HTERT RPE-1 (cell line): ENCODE data around the gene FAM131C.
"Not testable (repeated sequence)": the region's sequence is repeated elsewhere in the genome, so short reads cannot be mapped to it uniquely, and the experiment has no call there.

Experiments
- in situ Hi-C: fragments of 300-500 bp; cut with MboI; formaldehyde crosslinking; loops from 4 replicates; pipeline ENCODE4 v1.14.3; 2020; ENCODE audit warnings: low sequenced_read_pairs

The FAM131C gene

DNA sequence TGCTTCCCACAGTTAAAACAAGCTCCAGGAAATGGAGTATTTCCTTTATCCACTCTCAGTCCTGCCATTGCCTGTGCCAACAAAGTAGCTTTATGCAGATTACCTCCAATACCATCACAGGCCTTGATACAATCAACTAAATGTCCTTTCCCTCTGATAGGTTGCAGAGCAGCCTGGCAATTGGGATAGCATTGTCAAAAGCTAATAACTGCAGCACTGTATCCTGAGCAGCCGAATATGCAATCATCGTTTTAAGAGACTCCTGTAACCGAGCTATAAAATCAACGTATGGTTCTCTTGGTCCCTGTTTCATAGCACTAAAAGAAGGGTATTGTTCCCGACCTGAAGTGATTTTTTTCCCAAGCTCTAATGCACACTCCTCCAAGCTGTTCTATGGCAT, 33.6 kb upstream of the FAM131C start:
- in situ Hi-C loops = not testable (repeated sequence)

DNA sequence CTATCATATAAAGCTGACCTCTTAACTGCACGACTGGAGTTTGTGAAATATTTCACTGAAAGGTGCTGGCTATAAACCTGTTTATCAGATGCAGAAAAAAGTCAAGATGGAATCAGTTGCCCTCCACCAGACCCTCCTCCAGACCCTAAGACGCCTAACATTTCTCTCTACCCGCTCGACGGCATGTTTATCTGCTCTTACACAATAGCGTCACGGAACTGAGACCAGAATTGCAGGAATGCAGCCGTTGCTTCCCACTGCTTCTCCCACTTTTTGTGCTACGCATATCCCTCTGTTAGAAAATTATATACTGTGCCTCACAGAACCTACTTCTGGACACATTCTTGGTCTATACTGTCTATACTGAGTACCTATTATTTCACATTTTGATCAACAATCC, 28.2 kb upstream of the FAM131C start:
- in situ Hi-C loops = no loop called here

DNA sequence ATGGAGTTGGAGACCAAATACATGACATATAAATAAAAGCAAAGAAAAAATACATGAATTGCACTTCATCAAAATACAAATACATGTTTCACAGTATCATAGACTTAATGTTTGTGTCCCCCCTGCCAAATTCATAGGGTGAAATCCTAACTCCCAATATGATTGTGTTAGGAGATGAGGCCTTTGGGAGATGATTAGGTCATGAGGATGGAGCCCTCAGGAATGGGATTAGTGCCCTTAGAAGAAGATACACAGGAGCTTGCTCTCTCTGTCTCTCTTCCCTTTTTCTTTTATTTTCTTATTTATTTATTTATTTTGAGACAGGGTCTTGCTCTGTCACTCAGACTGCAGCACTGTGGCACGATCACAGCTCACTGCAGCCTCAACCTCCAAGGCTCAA, 26.0 kb upstream of the FAM131C start:
- in situ Hi-C loops = no loop called here

DNA sequence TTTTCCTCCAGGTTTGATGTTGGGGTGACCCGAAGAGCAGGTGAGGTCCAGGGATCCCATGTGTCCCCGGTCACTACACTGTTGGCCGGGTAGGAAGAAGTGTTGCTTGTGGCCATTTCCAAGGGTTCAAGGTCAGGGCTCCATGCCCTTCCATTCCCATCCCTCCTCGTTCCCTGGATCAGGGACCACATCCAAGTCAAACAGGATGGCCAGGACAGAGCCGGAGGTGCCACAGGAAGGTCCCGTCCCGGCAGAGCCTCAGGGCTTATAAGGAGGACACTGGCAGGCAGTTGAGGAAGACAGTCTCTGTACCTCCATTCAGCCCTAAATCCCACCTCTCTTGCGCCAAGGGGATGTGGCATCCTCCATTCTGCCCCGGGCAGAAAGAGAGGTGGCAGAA, 22.0 kb upstream of the FAM131C start:
- in situ Hi-C loops = no loop called here

DNA sequence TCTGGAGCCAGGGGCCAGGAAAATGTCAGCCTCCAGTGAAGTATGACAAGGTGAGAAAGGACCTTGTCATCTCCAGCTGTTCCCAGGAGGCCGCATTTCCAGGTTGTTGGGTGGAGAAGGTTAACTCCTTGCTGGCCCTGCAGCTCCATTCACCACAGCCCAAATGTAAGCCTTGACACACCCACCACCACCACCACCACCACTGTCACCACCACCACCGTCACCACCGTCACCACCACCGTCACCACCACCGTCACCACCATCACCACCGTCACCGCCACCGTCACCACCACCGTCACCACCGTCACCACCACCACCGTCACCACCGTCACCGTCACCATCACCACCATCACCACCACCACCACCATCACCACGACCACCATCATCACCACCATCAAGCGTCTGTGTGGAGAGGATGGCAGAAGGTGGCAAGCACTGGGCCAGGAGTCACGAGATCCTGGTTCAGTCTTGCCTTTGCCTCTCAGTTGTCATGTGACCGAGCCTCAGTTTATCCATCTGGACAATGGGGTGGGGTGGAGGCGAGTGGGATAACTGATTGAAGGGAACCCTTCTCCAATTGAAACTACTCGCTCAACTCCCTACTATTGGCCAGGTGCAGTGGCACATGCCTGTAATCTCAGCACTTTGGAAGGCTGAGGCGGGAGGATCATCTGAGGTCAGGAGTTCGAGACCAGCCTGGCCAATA, 21.2 kb upstream of the FAM131C start:
- in situ Hi-C loops = no loop called here

DNA sequence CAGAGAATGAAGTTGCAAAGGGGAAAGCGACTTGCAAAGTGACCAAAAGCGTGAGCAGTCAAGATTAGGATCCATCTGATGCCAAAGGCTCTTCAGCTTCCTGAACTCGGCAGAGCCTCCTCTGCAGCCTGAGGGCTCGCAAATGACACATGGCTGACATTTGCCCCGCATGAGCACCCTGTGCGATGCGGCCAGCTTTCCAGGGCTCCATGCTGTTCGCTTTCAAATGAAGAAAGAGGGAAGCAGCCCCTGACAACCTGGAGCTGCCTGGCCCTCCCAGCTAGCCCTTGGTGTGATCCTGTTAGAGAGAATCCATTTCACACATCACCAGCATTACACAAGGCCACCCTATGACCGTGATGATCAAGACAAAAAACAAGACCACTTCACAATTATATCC, 20.2 kb upstream of the FAM131C start:
- in situ Hi-C loops = no loop called here

DNA sequence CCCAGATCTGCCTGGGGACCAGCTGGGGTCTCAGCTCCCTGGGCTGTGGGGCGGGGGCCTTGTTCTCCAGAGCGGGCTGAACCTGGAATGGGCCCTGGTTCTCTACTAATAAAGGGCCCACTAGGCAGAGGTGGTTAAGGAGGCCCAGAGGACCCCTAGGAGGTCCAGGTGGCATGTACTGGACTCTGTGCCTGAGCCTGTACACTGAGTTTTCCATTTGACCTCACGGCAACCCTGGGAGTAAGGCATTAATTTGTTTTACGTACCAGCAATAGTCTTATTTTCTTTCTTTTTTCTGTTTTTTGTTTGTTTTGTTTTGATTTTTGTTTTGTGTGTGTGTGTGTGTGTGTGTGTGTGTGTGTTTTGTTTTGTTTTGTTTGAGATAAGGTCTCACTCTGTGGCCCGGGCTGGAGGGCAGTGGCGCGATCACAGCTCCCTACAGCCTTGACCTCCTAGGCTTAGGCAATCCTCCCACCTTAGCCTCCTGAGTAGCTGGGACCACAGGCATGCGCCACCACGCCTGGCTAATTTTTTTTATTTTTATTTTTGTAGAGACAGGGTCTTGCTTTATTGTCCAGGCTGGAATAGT, 19.6 kb upstream of the FAM131C start:
- in situ Hi-C loops = no loop called here

DNA sequence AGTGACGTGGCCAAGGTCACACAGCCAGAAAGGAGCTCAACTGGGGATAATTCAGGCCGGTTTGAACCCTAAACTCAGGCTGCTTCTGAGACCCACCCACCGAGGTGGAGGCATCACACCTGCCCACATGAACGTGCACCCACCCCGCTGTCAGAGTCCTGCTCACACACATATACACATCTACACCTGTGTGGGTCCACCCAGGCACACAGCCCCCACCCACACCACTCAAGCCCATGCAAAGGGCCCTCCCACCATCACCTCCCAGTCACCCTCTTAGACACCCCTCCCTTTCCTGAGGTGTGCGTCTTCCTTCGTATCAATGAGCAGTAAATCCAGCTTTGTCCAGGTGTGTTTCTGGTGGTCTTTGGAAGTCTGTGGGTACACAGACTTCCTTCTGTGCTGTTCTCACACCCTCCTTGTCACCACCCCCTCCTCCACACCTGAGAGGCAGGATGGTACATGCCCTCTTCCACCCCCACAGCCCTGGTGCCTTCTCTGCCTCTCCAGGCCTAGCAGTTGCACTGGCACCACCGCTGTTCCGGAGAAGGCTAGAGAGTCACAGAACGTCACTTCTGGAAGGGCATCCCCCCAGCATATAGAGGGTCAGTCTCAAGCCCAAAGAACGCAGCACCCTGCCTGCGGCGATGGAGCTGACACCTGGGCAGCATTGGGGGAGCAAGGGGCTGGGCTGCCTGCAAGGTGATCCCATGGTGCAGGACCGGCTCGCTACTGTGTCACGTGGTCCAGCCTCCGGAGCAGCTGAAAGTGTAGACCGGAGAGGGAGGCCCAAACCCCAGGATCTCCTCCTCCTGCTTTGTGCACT, 18.9 kb upstream of the FAM131C start:
- in situ Hi-C loops = no loop called here

DNA sequence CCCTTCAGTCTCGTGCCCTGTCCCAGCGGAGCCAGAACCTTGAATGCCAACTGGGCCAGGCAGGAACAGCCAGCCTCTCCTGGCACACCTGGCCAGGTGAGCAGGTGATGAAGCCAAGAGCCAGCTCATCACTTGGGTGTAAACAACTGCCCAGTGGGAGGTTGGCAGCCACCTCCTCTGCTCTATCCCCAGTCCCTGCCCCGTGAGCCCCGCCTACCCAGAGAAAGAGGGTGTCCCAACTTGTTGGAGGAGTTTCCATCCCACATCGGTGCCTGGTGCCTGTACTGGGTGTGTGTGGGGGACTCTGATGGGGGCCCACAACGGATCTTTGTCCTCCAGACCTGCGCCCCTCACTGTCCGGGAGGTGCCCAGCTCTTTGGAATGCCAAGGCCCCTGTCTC, 17.8 kb upstream of the FAM131C start:
- in situ Hi-C loops = no loop called here

DNA sequence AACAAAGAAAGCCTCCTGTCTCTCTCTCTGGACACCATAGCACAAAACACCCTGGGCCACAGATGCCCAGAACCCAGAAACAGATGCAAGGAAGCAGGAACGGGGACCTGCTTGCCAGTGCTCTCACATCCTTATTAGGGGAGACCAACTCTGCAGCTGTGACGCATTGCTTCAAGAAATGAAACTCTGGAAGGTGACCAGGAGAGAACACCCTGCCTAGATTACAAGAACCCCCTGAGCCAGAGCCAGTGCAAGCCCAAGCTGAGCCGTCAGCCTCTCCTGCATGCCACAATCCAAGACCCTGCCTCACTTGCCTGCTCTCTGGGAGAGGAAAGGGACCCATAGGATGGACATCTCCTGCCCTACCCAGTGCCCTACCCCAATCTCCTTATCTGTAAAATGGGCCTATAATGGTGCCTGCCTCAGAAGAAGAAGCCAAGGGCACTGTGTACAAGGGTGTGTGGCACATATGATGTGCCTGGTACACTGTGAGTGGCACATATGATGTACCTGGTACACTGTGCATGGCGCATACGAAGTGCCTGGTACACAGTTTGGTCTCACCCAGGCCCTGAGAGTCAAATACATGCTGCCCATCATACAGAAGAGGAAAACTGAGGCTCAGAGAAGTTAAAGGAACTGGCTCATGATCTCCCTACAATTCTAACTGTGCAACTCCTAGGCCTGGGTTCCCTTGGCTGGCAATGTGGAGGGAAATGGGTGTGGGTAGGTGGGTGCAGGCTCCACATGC, 16.8 kb upstream of the FAM131C start:
- in situ Hi-C loops = no loop called here

DNA sequence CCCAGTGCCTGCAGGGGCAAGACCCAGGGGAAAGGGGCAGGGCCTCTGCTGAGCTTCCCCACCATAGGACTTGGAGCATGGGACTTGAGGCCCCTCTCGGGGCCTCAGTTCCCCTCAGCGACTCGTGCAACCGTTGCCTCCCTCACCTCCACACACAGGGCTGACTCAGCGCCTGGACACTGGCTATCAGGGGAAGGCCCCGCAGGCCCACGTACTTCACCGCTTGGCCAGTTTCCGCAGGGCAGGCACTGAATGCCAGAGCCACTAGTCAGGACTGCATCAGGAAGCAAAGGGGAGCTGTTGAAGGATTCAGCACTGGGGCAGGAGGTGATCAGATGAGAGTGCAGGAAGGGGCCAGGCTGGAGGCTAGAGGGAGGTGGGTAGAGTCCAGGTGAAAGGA, 15.5 kb upstream of the FAM131C start:
- in situ Hi-C loops = no loop called here

DNA sequence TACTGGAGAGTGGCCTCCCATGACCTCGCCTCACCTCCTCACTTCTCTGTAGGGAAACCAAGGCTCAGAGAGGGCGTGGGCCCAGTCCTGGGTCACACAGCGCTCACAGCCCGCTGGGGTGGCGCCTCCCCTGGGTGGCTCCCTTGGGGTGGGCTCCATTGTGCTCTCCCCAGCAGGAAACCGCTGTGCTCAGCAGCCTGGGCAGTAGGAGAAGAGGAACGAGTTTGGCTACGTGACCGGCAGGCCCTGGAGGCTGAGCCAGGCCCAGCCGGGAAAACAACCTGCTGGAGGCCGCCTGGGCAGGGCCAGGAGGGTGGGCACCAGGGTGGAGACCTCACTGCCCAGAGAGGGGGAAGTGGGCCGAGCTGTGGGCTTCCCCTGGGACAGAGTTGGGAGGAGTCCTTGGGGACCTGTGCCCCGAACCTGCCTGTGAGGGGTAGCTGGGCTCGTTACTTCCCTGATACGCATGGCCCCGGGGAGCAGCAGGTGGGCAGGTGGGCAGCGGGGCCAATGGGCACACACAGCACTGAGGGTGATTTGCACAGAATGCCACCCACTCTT, 15.0 kb upstream of the FAM131C start:
- in situ Hi-C loops = no loop called here

DNA sequence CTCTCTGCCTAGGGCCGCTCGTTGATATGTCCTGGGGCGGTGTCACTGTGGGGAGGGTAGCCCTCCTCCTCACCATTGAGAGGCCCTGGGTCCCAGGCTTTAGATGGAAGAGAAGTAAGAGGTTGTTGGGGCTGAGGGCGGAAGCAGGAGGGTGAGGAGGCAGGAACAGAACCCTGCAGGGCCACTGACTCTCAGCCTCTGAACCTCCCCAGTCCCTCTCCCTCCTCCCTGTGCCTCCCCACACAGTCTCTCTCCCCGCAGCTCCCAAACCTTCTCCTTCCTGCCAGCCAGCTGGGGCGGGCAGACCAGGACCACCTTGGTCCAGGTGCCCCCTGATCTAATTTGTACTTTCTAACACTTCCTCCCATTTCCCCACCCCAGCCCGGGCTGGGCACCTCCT, 14.3 kb upstream of the FAM131C start:
- in situ Hi-C loops = no loop called here

DNA sequence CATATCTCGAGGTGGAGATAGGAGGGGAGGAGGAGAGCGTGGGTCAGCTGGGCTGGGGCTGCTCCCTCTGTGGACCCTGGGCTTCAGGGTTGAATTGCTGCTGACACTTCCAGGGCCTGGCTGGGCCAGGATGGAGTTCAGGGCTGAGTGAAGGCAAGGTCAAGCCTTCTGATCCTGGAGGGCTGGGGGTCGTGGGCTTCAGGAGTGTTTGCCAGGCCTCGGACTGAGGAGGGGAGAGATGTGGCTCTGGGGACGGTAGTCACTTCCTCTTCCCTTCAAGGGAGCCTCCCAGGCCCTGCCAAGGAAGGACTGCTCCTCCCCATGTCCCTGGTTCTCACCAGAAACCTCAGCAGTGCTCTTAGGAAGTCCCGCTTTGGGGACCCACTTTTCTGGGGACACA, 12.1 kb upstream of the FAM131C start:
- in situ Hi-C loops = no loop called here

DNA sequence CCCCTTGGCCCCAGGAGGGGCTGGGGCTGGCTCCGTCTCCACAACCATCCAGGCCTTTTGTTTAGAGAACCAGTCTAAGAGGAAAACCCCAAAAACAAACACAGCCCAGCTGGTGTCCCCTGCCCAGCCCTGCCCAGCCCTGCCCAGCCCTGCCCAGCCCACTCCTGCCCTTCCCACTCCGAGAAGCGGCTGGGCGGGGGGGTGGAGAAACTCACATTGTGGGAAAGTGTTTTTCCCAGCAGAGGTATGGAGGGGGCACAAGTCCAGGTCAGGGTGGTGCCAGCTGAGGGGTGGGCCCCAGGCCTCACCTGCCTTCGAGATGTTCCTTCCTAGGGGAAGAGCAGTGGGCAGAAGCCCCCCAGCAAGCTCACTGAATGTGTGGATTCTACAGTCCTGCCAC, 10.0 kb upstream of the FAM131C start:
- in situ Hi-C loops = no loop called here

DNA sequence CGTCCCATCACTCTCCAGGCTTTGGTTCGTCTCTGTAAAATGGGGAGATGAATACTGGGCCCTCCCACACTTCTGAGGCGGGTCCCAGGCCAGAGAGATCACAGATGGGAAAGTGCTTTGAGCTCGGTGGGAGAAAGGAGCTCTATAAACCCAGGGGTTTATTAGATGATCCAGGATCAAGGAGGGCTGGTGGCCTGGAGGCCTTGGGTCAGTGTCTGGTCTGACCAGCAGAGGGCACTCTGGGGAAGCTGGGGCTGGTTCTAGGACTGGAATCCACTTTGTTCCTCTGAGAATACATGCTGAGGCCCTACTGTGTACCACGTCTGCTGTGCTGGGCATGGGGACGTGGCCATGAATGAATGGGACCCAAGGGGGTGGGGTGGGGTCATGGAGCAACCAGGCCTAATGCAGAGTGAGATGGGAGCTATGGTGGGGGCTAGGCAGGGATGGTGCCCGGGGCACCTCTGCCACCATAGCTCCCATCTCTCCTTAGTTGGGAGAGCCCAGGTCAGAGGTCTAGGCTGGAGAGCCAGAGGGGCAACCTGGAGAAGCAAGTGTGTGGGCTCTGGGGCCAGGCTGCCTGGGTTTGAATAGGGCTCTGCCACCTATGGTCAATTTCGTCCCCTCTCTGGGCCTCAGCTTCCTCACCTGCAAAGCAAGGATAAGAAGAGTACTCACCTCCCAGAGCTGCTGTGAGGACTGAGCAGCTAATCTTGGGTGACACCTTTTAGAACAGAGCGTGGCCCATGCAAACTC, 9.0 kb upstream of the FAM131C start:
- in situ Hi-C loops = no loop called here

DNA sequence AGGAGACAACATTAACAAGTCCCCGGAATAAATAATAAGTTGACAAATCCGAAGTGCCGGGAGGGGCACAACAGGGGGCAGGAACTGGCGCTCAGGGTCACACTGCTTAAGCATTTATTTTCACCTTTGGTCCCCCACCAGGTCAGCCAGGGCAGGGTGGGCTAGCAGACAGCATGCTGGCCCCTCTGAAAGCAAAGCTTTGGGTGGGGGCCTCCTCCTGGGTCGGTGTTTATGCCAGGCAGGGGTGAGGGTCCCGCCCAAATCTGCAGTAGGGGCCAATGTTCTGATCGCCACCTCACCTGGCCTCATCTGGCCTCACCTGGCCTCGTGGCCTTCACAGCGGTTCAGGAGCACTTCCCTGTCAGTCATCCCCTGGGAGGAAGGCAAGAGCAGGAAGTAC, 8.2 kb upstream of the FAM131C start:
- in situ Hi-C loops = no loop called here

DNA sequence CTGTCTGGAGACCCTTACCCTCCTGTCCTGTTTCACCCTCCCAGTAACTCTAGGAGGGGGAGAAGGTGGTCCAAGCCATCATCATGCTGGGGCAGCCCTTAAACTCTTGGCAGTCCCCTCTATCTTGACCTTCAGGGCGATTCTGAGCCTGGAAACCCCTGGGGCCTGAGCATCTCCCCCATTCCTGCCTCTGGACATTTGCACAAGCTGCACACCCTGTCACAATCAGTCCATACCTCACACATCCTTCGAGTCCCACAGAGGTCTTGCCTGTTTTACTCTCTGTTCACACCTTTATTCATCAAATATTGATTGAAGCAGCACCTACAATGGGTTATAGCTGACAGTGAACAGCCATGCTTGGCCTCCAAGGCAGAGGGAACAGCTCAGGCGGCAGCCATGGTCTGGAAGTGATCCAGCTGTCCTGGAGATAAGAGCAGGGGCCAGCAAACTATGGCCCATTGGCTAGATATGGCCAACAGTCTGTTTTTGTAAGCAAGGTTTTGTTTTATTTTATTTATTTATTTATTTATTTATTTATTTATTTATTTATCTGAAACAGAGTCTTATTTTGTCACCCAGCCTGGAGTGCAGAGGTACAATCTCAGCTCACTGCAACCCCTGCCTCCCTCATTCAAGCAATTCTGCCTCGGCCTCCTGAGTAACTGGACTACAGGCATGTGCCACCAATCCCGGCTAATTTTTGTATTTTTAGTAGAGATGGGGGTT, 7.1 kb upstream of the FAM131C start:
- in situ Hi-C loops = no loop called here

DNA sequence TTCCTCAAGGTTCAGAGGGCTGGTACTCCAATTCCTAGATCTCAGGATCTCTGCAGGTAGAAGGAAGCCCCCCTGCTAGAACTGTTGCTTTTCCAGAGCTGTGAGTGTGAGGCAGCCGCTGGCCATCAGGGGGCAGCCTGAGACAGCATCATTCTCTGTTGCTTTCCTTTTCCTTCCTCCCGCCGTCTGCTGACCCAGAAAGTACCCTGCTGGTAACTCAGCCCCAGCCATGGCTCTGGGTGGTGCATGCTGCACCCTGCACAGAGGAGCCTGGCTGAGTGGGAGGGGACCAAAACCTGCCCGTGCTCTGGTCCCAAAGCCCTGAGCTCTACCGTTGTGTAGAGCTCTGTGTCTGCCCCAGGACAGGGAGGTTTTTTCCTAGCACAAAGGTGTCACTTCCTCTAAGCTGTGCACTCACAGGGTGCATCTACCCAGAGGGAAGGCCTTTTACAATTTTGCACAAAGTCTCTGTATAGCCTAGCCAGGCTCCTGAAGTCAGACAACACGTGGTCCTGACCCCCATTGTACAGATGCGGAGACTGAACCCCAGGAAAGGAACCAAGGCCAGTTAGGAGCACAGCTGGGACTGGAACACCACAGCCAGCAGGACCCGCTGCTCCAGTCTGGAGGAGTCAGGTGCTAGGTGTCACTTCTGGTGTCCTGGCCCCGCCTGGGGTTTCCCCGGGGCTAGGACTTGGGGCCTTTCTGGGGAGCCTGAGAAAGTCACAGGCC, 5.6 kb upstream of the FAM131C start:
- in situ Hi-C loops = no loop called here
